KMS-11 (cell line): ENCODE results near the gene INTU.

ENCODE experiments used
- H2AFZ ChIP-seq: fragments of 200-600 bp; sonication (generic); 2 replicates; pipeline ENCODE4 v1.6.1; 2016; ENCODE audit warnings: antibody characterized with exemption, mixed run types, low read depth
- H3K27ac ChIP-seq: fragments of 200-600 bp; sonication (generic); 2 replicates; pipeline ENCODE4 v1.6.1; 2016; ENCODE audit warnings: mild to moderate bottlenecking, mixed run types
- H3K27me3 ChIP-seq: fragments of 200-600 bp; sonication (generic); 2 replicates; pipeline ENCODE4 v1.6.1; 2017; ENCODE audit warnings: mild to moderate bottlenecking, low read depth, mixed run types, moderate library complexity; ENCODE audit not compliant: insufficient read depth
- H3K36me3 ChIP-seq: fragments of 200-600 bp; sonication (generic); 2 replicates; pipeline ENCODE4 v1.6.1; 2017; ENCODE audit warnings: mild to moderate bottlenecking, mixed run types; ENCODE audit not compliant: insufficient read depth
- H3K4me1 ChIP-seq: fragments of 200-600 bp; sonication (generic); 2 replicates; pipeline ENCODE4 v1.6.1; 2016; ENCODE audit warnings: mild to moderate bottlenecking, low read depth, mixed run types; ENCODE audit not compliant: poor library complexity, severe bottlenecking
- H3K4me2 ChIP-seq: fragments of 200-600 bp; sonication (generic); 2 replicates; pipeline ENCODE4 v1.7.0; 2016; ENCODE audit warnings: mild to moderate bottlenecking, mixed run types
- H3K4me3 ChIP-seq: fragments of 200-600 bp; sonication (generic); IDR thresholded peaks from 2 replicates; pipeline ENCODE4 v1.6.1; 2017; ENCODE audit warnings: low read depth, low read length, mixed read lengths; ENCODE audit not compliant: insufficient read depth
- H3K79me2 ChIP-seq: fragments of 200-600 bp; sonication (generic); 2 replicates; pipeline ENCODE4 v1.6.1; 2016; ENCODE audit warnings: low read depth, mixed run types; ENCODE audit not compliant: insufficient read depth
- H3K9ac ChIP-seq: fragments of 200-600 bp; sonication (generic); 2 replicates; pipeline ENCODE4 v1.6.1; 2016; ENCODE audit warnings: mild to moderate bottlenecking, mixed run types
- H4K20me1 ChIP-seq: fragments of 200-600 bp; sonication (generic); 2 replicates; pipeline ENCODE4 v1.6.1; 2016; ENCODE audit warnings: mild to moderate bottlenecking, mixed run types; ENCODE audit not compliant: insufficient read depth
- TF ChIP-seq, protein P1 (sequence below): fragments of 200-600 bp; sonication (generic); conservative IDR thresholded peaks from 2 replicates; pipeline ENCODE4 v1.6.1; 2017; ENCODE audit warnings: low read depth, mild to moderate bottlenecking, antibody characterized with exemption, low read length, moderate library complexity, mixed read lengths

The INTU gene

DNA sequence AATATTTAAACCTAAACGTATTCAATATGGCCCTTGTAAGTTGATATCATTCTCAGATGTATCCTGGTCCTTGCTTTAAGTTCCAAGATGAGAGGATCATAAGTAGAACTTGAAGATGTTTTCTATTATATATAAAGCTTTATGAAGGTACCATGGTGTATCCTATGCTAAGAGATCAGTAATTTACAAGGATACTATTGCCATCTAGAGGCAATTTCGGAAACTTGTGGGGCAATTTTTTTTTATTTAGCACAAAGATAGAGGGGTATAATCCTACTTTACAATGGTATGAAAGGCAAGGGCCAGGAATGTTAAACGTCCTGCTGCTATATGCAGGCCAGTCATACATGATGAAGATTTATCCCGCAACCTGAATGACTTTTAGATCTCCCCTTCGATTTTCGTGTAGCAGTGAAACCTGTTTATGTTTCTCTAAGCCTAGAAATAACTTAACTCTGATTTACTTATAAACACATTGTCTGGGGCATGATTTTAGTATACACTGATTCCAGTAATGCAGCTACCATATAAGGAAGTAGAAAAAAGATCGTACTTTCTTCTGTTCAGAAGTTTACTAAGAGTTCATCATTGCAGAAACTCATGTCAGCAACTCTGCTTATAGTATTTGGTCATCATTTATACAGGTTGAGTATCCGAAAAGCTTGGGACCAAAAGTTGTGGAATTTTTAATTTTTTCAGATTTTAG lies 100.0 kb downstream of the INTU start:
- Histone ChIP-seq H2AFZ (no peak overlapping the region), H3K9ac (no peak overlapping the region), H4K20me1 (no peaks in the 10 kb centered on the region), H3K4me1 (no peaks in the 10 kb centered on the region), H3K27me3 (no peaks in the 10 kb centered on the region), H3K4me3 (no peak overlapping the region), H3K27ac (no peak overlapping the region), H3K36me3 (no peaks in the 10 kb centered on the region), H3K79me2 (no peaks in the 10 kb centered on the region), H3K4me2 (no peak overlapping the region)
- TF ChIP-seq, protein P1, sequence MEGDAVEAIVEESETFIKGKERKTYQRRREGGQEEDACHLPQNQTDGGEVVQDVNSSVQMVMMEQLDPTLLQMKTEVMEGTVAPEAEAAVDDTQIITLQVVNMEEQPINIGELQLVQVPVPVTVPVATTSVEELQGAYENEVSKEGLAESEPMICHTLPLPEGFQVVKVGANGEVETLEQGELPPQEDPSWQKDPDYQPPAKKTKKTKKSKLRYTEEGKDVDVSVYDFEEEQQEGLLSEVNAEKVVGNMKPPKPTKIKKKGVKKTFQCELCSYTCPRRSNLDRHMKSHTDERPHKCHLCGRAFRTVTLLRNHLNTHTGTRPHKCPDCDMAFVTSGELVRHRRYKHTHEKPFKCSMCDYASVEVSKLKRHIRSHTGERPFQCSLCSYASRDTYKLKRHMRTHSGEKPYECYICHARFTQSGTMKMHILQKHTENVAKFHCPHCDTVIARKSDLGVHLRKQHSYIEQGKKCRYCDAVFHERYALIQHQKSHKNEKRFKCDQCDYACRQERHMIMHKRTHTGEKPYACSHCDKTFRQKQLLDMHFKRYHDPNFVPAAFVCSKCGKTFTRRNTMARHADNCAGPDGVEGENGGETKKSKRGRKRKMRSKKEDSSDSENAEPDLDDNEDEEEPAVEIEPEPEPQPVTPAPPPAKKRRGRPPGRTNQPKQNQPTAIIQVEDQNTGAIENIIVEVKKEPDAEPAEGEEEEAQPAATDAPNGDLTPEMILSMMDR: peak; percentile 74

DNA sequence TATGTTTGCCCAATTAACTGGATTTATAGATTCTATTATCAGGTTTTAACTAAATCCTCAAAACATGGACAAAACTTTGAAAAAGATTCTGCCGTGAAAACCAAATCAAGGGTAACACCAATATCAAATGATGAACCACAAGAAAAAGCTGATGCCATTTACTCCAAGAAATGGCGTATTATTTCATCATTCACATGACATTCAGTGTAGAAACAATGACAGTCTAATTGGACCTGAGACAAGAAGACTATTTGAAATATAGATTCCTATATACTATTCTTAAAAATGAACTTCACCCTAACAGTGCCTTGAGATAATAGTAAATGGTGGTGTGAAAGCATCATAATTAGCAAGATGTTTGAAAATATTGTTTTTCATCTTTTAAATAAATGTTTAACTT lies 102.2 kb downstream of the INTU start:
- no peak overlapping the region for H3K27ac ChIP-seq
- H3K79me2 ChIP-seq: no peaks in the 10 kb centered on the region
- H3K4me1 ChIP-seq: no peaks in the 10 kb centered on the region
- no peak overlapping the region for H3K9ac ChIP-seq
- no peaks in the 10 kb centered on the region for H4K20me1 ChIP-seq
- TF ChIP-seq, protein P1: no peak
- no peak overlapping the region for H3K4me3 ChIP-seq
- no peak overlapping the region for H3K4me2 ChIP-seq
- H3K27me3 ChIP-seq: no peaks in the 10 kb centered on the region
- H3K36me3 ChIP-seq: no peaks in the 10 kb centered on the region
- H2AFZ ChIP-seq: no peak overlapping the region

DNA sequence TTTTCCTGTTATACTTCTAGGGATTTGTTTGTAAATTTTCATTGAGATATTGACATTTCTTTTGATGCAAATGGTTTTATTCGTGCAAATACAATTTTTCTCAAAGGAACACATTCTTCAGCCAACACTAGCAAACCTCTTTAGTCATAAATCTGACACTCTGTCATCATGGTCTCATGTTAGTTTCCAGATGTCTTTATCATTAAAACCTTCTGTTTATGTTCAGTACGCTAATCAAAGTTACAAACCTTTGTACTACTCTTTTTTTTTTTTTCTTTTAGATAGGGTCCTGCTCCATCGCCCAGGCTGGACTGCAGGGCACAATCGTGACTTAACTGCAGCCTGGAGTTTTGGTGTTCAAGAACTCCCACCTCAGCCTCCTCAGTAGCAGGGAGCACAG lies 104.5 kb downstream of the INTU start:
- TF ChIP-seq, protein P1: no peak
- H3K79me2 ChIP-seq: no peaks in the 10 kb centered on the region

DNA sequence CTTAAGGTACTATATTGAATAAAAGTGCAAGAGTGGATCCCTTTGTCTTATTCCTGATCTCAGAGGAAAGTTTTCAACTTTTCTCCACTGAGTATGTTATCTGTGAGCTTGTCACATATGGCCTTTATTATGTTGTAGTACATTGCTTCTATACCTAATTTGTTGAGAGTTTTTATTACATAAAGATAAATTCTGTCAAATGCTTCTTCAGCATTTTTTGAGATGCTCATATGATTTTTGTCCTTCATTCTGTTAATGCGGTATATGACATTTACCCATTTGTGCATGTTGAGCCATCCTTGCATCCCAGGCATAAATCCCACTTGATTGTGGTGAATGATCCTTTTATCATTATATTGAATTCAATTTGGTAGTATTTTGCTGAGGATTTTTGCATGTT lies 108.5 kb downstream of the INTU start:
- Histone ChIP-seq H3K4me1 (no peaks in the 10 kb centered on the region), H3K27me3 (no peaks in the 10 kb centered on the region), H3K4me2 (no peak overlapping the region), H4K20me1 (no peaks in the 10 kb centered on the region), H3K4me3 (no peak overlapping the region), H3K79me2 (no peaks in the 10 kb centered on the region), H3K27ac (no peak overlapping the region), H2AFZ (no peak overlapping the region), H3K36me3 (no peaks in the 10 kb centered on the region), H3K9ac (no peak overlapping the region)
- TF ChIP-seq, protein P1: no peak

More for the DNA sequence above, 104.5 kb downstream of the INTU start:
- Histone ChIP-seq H3K9ac (no peak overlapping the region), H2AFZ (no peak overlapping the region), H3K4me1 (no peaks in the 10 kb centered on the region), H3K4me2 (no peak overlapping the region), H4K20me1 (no peaks in the 10 kb centered on the region), H3K27ac (no peak overlapping the region), H3K27me3 (no peaks in the 10 kb centered on the region), H3K4me3 (no peak overlapping the region), H3K36me3 (no peaks in the 10 kb centered on the region)
